GM12878 (cell line): ENCODE measurements around the gene GJB6. TPM values are rescaled to one million over a fixed set of nuclear protein-coding genes. Genes with fewer than 3 reads are reported as not detected.
A peak's percentile ranks its signal among the peaks of the same experiment; 100 is the strongest.

Experiments
- ATAC-seq: fragments of 200-7000 bp; cut with Tn5 transposase; 3 replicates; pipeline ENCODE4 v1.9.1; 2020; ENCODE audit warnings: mild to moderate bottlenecking, moderate library complexity
- BruUV-seq: library from RNA; stranded (reverse); fragments of 400-500 nt; replicated peaks from 2 replicates; lab custom pipeline; 2021; lab: Mats Ljungman, UMichigan
- CTCF ChIA-PET: fragments of 300-600 bp; sonication (Branson Sonifier 250); formaldehyde crosslinking; extraction: SDS; loops from one replicate; lab custom pipeline; 2021; ENCODE audit warnings: inconsistent platforms; lab: Yijun Ruan, JAX
- POLR2A ChIA-PET: fragments of 350-600 bp; formaldehyde crosslinking; extraction: SDS; loops from one replicate; lab custom pipeline; 2021; ENCODE audit warnings: inconsistent platforms; lab: Charles Lee
- RAD21 ChIA-PET: fragments of 300-600 bp; sonication (Branson Sonifier 250); formaldehyde crosslinking; loops from one replicate; lab custom pipeline; 2023; ENCODE audit warnings: antibody characterized with exemption; ENCODE audit not compliant: unreplicated experiment; lab: Charles Lee
- SMC1A ChIA-PET: fragments of 300-600 bp; sonication (Branson Sonifier 250); formaldehyde crosslinking; loops from one replicate; lab custom pipeline; 2023; ENCODE audit not compliant: unreplicated experiment, uncharacterized antibody; lab: Charles Lee
- DNase-seq: peaks from one replicate; pipeline ENCODE4 v3.0.0-alpha.2; 2011; ENCODE audit warnings: low read depth, low spot score
- FAIRE-seq: peaks from 3 replicates; lab custom pipeline; 2011; peaks lifted over from hg19 to GRCh38; lab: Jason Lieb, UNC
- H2AFZ ChIP-seq: 2 replicates; pipeline ENCODE4 v1.6.0; 2011; ENCODE audit warnings: low read depth, low read length, control low read depth; ENCODE audit not compliant: control insufficient read depth
- H3K27ac ChIP-seq: 2 replicates; pipeline ENCODE4 v1.5.1; 2011; ENCODE audit warnings: control low read depth; ENCODE audit not compliant: control insufficient read depth, insufficient read depth
- H3K27me3 ChIP-seq, 2 experiments: replicated peaks in 1 of 2; 2 replicates each; pipeline versions ENCODE4 v1.6.0 to v1.6.1; 2011; ENCODE audit warnings: low read length in 1 of 2; ENCODE audit not compliant: control insufficient read depth in 2 of 2, insufficient read depth in 2 of 2
- H3K36me3 ChIP-seq, 2 experiments: 2 replicates each; pipeline ENCODE4 v1.5.1; 2011; ENCODE audit warnings: low read length in 1 of 2; ENCODE audit not compliant: control insufficient read depth in 2 of 2, insufficient read depth in 2 of 2
- H3K4me1 ChIP-seq: 2 replicates; pipeline ENCODE4 v1.6.1; 2011; ENCODE audit warnings: mild to moderate bottlenecking, low read length, moderate library complexity, mixed read lengths; ENCODE audit not compliant: control insufficient read depth, insufficient read depth
- H3K4me2 ChIP-seq: 2 replicates; pipeline ENCODE4 v1.6.0; 2011; ENCODE audit warnings: control low read depth; ENCODE audit not compliant: control insufficient read depth, insufficient read depth
- H3K4me3 ChIP-seq: fragments of 200-600 bp; sonication (generic); 2 replicates; pipeline ENCODE4 v1.5.1; 2016
- H3K79me2 ChIP-seq: 2 replicates; pipeline ENCODE4 v1.6.0; 2011; ENCODE audit warnings: low read length; ENCODE audit not compliant: control insufficient read depth, insufficient read depth
- H3K9ac ChIP-seq: 2 replicates; pipeline ENCODE4 v1.8.0; 2011; ENCODE audit warnings: low read length, control low read depth, mixed read lengths; ENCODE audit not compliant: control insufficient read depth, insufficient read depth
- H3K9me3 ChIP-seq: replicated peaks from 3 replicates; pipeline ENCODE4 v1.5.1; 2011; ENCODE audit warnings: mild to moderate bottlenecking, low read length; ENCODE audit not compliant: control insufficient read depth, insufficient read depth
- H4K20me1 ChIP-seq: 2 replicates; pipeline ENCODE4 v1.6.0; 2011; ENCODE audit not compliant: control insufficient read depth, insufficient read depth
- ATF3 ChIP-seq: IDR thresholded peaks from 2 replicates; pipeline ENCODE4 v1.6.1; 2011; ENCODE audit warnings: low read depth, mild to moderate bottlenecking, low read length, moderate library complexity, borderline replicate concordance; ENCODE audit errors: extremely low read depth
- BCL11A ChIP-seq: IDR thresholded peaks from 2 replicates; pipeline ENCODE4 v1.6.1; 2011; ENCODE audit warnings: low read depth, low read length
- BHLHE40 ChIP-seq, 2 experiments: fragments of 450-650 bp in 1 of 2; IDR thresholded peaks; 2 replicates each; pipeline ENCODE4 v1.6.1; 2011 to 2017; ENCODE audit warnings: low read depth in 2 of 2, borderline replicate concordance in 1 of 2, improper control_type of control experiment in 1 of 2, low read length in 1 of 2, mild to moderate bottlenecking in 1 of 2
- GATAD2B ChIP-seq: fragments of 450-650 bp; conservative IDR thresholded peaks from 2 replicates; pipeline ENCODE4 v1.6.1; 2017; ENCODE audit warnings: low read depth, mild to moderate bottlenecking, moderate library complexity
- HDAC6 ChIP-seq: fragments of 200-600 bp; sonication (generic); IDR thresholded peaks from one replicate; pipeline ENCODE4 v1.8.0; 2017; ENCODE audit warnings: antibody characterized with exemption; ENCODE audit not compliant: unreplicated experiment
- IRF3 ChIP-seq: fragments of 450-650 bp; IDR thresholded peaks from 2 replicates; pipeline ENCODE4 v1.6.1; 2014; ENCODE audit warnings: mild to moderate bottlenecking
- JUNB ChIP-seq: IDR thresholded peaks from 2 replicates; pipeline ENCODE4 v1.6.1; 2016; ENCODE audit warnings: antibody characterized with exemption, mild to moderate bottlenecking
- PAX8 ChIP-seq: fragments of 450-650 bp; IDR thresholded peaks from 2 replicates; pipeline ENCODE4 v1.6.1; 2017; ENCODE audit warnings: mild to moderate bottlenecking, moderate library complexity
- SKIL ChIP-seq: fragments of 450-650 bp; IDR thresholded peaks from 2 replicates; pipeline ENCODE4 v1.6.1; 2017; ENCODE audit warnings: mild to moderate bottlenecking, low read depth, inconsistent platforms; ENCODE audit not compliant: poor library complexity, severe bottlenecking
- SMC3 ChIP-seq: IDR thresholded peaks from 2 replicates; pipeline ENCODE4 v1.6.1; 2011; ENCODE audit warnings: low read length, improper control_type of control experiment, borderline replicate concordance
- SUZ12 ChIP-seq: fragments of 200-600 bp; sonication (generic); IDR thresholded peaks from one replicate; pipeline ENCODE4 v1.6.1; 2018; ENCODE audit warnings: antibody characterized with exemption, mild to moderate bottlenecking; ENCODE audit not compliant: unreplicated experiment
- TAF1 ChIP-seq: IDR thresholded peaks from 2 replicates; pipeline ENCODE4 v1.6.1; 2011; ENCODE audit warnings: mild to moderate bottlenecking, low read depth, low read length, borderline replicate concordance
- ZBTB4 ChIP-seq: fragments of 450-650 bp; formaldehyde crosslinking; IDR thresholded peaks from 2 replicates; pipeline ENCODE4 v1.4.0; 2022; ENCODE audit warnings: mild to moderate bottlenecking, moderate library complexity
- WGBS: methylation state at CpG from one replicate; pipeline ENCODE4 v1.1.6; 2016; ENCODE audit warnings: low lambda C conversion rate; ENCODE audit not compliant: insufficient replicate concordance, insufficient coverage; ENCODE audit errors: missing lambda C conversion rate; 5-methylcytosine and 5-hydroxymethylcytosine counted together
- in situ Hi-C: fragments of 300-500 bp; cut with MboI; formaldehyde crosslinking; loops from 9 replicates; pipeline ENCODE4 v1.14.3; 2018; ENCODE audit warnings: mixed read lengths
- intact Hi-C: fragments of 100-400 bp; cut with micrococcal nuclease; formaldehyde crosslinking; loops from one replicate; pipeline ENCODE4 v1.14.2; 2022; ENCODE audit not compliant: unreplicated experiment
- polyA plus RNA-seq, 11 experiments: library from polyadenylated mRNA; depleted of rRNA in 4 of 11; unstranded in 6 of 11; stranded (reverse) in 5 of 11; fragments of >200 nt; fragmentation: Nextera tagmentation in 4 of 11; fragmentation: Illumina TruSeq in 1 of 11; extraction: Ambion mirVana in 4 of 11; extraction: Trizol in 1 of 11; gene quantifications; 1 replicate in 1 of 11; 2 replicates in 10 of 11; pipeline versions ENCODE4 v1.2.1 to v1.2.3, GENCODE V29; 2011 to 2016; ENCODE audit warnings: inconsistent platforms in 2 of 11, missing spikeins in 2 of 11, low read depth in 1 of 11
- total RNA-seq, 4 experiments: library from RNA; depleted of rRNA in 3 of 4; stranded (reverse); fragments of >200 nt in 3 of 4; fragmentation: Illumina TruSeq in 1 of 4; extraction: Trizol in 1 of 4; gene quantifications; 2 replicates each; pipeline versions ENCODE4 v1.2.1 to v1.2.3, GENCODE V29; 2013 to 2021

Gene GJB6
- total and polyA plus RNA-seq, 10 of the 15 experiments (the other 5 are each of a cell fraction or from before 2014, with no cell fraction given) = 0.03 TPM; not detected in 9

GRCh38 chr13:20230913-20231838, 943 bp downstream of the GJB6 start:
- peaks cover 6 to 12% of the 10 kb centered on the region in 2 experiments; a peak in 3 of 4 replicates for H3K27me3 ChIP-seq
- 46% methylated on average over 30 of the region's 30 CpGs for WGBS
- H3K27ac ChIP-seq = no peak overlapping the region
- intact Hi-C loops = loop anchor here (10.0 kb wide), 1 partner anchor 64 kb away; no protein-coding TSS in a partner anchor
- H3K9me3 ChIP-seq = no peaks in the 10 kb centered on the region
- POLR2A ChIA-PET = no interaction called here
- in situ Hi-C loops = no loop called here
- RAD21 ChIA-PET = no interaction called here
- no peak overlapping the region for H3K4me3 ChIP-seq
- CTCF ChIA-PET = no interaction called here
- no peaks in the 10 kb centered on the region for H3K79me2 ChIP-seq
- SMC1A ChIA-PET = no interaction called here
- H3K4me2 ChIP-seq = peak overlapping the region; percentile 25; the same call in 1 of the 2 replicates
- ATAC-seq (no peak), DNase-seq (no peak), FAIRE-seq (no peak)
- H4K20me1 ChIP-seq = no peaks in the 10 kb centered on the region
- H2AFZ ChIP-seq = no peak overlapping the region
- H3K4me1 ChIP-seq = no peaks in the 10 kb centered on the region
- H3K9ac ChIP-seq = no peak overlapping the region
- H3K36me3 ChIP-seq = no peaks in the 10 kb centered on the region
- no TSS peak for BruUV-seq
- no peak for TF ChIP-seq BCL11A
- no peak for TF ChIP-seq TAF1
- no peak for TF ChIP-seq GATAD2B
- no peak for TF ChIP-seq SKIL
- TF ChIP-seq SMC3 = no peak
- TF ChIP-seq IRF3 = no peak
- TF ChIP-seq HDAC6 = no peak
- TF ChIP-seq JUNB = no peak
- TF ChIP-seq ATF3 = no peak
- no peak for TF ChIP-seq BHLHE40 (IDR thresholded peaks at IDR 0.05; ENCODE audit: borderline replicate concordance in 1 of 2, low read depth in 2 of 2, low read length in 1 of 2)
- TF ChIP-seq PAX8 = no peak
- TF ChIP-seq ZBTB4 (CRISPR knock-in tag) = no peak
- TF ChIP-seq SUZ12 = no peak
